Raji (cell line): ENCODE data around the gene MREG.

ENCODE experiments used
- POLR2A ChIP-seq: IDR thresholded peaks from 2 replicates; pipeline ENCODE4 v1.6.1; 2011; ENCODE audit warnings: low read depth, low read length, control low read depth; ENCODE audit not compliant: insufficient read depth

The MREG gene

GRCh38 chr2:216008387-216008786 is 5.0 kb downstream of the MREG start:
- TF ChIP-seq POLR2A, result no peak

GRCh38 chr2:216006164-216006663 is 7.1 kb downstream of the MREG start:
- TF ChIP-seq POLR2A, result no peak

DNA sequence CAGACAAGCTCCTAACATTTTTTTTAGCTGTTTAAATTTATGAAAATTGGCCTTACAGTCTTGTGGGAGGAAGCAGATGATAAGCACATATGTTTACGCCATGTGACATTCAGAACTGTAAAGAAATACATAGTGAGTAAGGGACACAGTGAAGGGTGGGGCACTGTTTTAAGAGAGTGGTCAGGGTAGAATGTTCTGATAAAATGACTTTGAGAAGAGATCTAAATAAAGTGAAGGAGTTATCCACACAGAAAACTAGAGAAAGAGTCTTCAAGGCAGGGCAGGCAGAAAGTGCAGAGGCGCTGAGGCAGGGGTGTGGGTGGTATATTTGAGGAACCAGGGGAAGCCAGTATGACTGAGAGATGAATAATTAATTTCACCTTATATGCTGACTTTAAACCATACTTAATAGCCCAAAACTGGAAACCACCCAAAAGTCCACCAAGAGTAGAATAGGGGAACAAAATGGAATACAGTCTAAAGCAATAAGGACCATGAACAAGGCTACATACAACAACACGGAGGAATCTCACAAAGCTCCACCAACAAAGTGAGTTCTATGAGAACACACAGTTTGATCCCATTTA is 8.6 kb downstream of the MREG start:
- no peak for TF ChIP-seq POLR2A

DNA sequence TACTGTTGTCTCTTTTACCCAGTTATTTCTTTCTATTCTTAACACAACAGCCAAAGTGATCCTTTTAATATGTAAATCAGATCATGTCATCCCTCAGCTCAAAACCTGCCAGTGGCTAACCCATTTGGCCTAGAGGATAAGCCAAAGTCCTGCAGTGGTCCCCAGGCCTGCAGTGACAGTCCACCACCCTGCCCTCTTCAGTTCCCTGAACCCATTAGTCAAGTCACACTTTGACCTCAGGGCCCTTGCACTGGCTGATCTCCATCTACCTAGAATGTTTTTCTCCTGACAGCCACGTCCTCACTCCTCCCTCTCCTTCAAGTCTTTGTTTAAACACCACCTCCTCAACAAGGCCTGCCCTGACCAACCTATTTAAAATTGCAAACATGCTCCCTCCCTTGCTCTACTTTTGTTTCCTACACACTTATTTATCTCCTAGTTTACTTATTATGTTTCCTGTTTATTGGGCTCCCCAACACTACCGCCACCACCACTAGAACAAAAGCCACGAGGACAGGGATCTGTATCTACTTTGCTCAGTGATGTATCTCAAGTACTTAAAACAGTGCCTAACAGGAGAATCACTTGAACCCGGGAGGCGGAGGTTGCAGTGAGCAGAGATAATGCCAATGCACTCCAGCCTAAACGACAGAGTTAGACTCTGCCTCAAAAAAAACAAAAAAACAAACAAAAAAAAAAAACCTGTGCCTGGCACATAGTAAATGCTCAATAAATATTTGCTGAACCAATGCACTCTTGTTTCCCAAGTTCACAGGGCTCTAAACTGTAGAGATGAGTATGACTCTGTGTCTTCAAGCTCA is 9.3 kb downstream of the MREG start:
- no peak for TF ChIP-seq POLR2A

DNA sequence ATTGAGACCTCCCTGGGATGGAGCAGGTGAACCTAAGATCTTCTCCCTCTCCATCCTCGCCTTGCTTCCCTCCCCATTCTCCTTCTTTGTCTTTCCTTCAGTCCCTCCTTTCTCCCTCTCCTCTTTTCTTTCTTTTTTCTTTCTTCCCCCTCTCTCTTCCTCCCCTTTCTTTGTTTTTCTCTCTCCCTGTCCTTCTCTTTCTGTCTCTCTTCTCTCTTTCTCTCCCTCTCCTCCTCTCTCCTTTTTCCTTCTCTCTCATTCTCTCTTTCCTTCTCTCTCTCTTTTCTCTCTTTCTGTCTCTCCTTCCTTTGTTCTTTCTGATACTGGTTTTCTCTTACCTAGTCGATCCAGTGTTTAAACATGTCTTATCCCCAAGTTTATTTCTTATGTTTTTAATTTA is 10.7 kb downstream of the MREG start:
- TF ChIP-seq POLR2A, result no peak

- TF ChIP-seq POLR2A, result no peak
Observed at GRCh38 chr2:216002101-216002678, 11.2 kb downstream of the MREG start.

- TF ChIP-seq POLR2A, result no peak
Observed at GRCh38 chr2:216001216-216002100, 11.9 kb downstream of the MREG start.

GRCh38 chr2:215998636-215999035 is 14.7 kb downstream of the MREG start:
- no peak for TF ChIP-seq POLR2A

DNA sequence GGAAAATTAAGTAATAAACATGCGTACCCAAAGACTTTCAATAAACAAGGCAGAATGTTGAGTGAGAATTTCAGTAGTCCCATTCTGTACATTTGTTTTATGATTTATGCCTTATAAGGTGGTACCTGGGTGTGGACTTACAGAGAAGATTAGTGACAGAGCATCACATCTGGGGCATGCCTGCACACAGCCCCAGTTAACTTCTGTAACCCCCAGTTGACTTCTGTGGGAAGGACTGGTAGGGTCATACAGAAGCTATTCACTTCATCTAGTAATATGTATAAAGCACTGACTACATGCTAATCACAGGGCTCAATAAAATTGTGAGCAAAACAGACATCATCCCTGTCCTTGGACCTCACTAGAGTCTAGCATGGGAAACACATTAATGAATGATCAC is 16.1 kb downstream of the MREG start:
- no peak for TF ChIP-seq POLR2A

DNA sequence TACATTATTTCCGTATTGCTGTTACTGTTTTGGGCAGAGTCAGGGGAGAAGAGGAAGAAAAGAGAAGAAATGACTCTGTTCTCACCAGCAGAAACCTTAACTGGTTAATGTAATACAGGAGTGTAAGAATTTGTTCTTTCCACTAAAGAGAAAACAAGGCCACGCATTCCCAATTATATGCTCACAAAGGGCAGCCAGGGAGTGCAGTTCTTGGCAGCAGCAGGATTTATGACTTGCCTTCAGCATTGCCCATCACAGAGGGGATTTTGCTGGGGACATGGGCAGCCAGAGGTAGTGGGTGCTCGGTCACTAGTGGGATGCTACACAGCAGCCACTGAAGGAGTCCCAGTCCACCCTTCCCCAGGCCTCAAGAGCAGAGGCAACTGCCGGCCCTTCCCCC is 18.4 kb downstream of the MREG start:
- no peak for TF ChIP-seq POLR2A

DNA sequence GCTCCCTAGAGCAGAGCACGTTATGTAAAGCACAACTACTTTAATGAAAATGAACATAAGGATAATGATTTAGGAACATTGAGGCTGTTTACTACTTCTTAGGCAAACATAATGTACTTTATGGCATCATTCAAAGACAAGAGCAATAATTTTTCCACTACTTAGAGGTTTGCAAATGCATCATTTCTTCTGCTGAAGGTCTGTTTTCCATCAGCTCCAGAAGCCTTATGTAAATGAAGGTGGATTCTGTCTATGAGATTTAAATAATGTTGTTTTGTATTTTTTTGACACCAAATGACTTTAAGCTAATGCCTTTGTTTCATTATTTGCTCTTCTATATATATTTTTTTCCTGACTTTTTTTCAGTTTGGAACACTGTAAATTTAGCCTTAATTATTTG is 28.1 kb downstream of the MREG start:
- no peak for TF ChIP-seq POLR2A

- no peak for TF ChIP-seq POLR2A
Observed at GRCh38 chr2:215984661-215985060, 28.7 kb downstream of the MREG start.

DNA sequence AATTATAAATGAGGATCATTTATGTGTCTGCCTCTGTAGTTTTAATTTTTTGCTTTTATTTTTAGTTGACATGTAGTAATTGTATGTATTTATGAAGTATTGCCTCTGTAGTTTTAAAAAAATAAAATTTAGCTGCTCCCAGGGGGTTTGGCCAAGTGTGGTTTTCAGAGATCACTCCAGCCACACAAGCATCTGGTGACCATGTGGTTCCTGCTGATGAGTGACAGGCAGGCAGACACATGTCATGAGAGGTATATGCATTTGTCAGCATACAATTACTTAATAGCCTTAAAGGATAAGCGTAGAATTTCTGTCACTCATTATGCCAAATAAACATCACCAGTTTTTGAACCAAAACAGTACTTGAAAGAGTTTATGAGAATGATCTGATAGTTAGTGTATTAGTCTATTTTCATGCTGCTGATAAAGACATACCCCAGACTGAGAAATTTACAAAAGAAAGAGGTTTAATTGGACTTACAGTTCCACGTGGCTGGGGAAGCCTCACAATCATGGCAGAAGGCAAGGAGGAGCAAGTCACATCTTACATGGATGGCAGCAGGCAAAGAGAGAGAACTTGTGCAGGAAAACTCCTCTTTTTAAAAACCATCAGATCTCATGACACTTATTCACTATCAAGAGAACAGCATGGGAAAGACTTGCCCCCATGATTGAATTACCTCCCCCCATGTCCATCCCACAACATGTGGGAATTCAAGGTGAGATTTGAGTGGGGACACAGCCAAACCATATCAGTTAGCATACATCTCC is 29.6 kb downstream of the MREG start:
- TF ChIP-seq POLR2A, result no peak

GRCh38 chr2:215982465-215982875 is 30.9 kb downstream of the MREG start:
- no peak for TF ChIP-seq POLR2A
